ENCODE results near the gene MYG1.
A peak's percentile ranks its signal among the peaks of the same experiment; 100 is the strongest.
"Not testable (repeated sequence)": the region's sequence is repeated elsewhere in the genome, so short reads cannot be mapped to it uniquely, and the experiment has no call there.

MYG1 gene

GRCh38 chr12:53290661-53291060 lies 8.8 kb upstream of the MYG1 start:
- Histone ChIP-seq H3K27me3 (ENCODE audit: control insufficient read depth, insufficient read depth, low read length) (no peaks in the 10 kb centered on the region), H3K36me3 (ENCODE audit: insufficient read depth, low read length) (peaks cover 14% of the 10 kb centered on the region), H3K9me3 (replicated peaks; ENCODE audit: low read length) (no peaks in the 10 kb centered on the region), H3K4me3 (ENCODE audit: low read length) (no peak overlapping the region), H3K9ac (ENCODE audit: low read depth, low read length) (peak overlapping the region; percentile 27), H3K4me1 (ENCODE audit: control insufficient read depth, insufficient read depth, low read length) (peaks cover 39% of the 10 kb centered on the region), H3K4me2 (ENCODE audit: low read length) (peak overlapping the region; percentile 32)

GRCh38 chr12:53292426-53292825 lies 7.1 kb upstream of the MYG1 start:
- peaks cover 14% of the 10 kb centered on the region for H3K36me3 ChIP-seq (ENCODE audit: insufficient read depth, low read length)
- no peaks in the 10 kb centered on the region for H3K27me3 ChIP-seq (ENCODE audit: control insufficient read depth, insufficient read depth, low read length)
- H3K9ac ChIP-seq (ENCODE audit: low read depth, low read length) = no peak overlapping the region
- no peaks in the 10 kb centered on the region for H3K9me3 ChIP-seq (replicated peaks; ENCODE audit: low read length)
- no peak overlapping the region for H3K4me3 ChIP-seq (ENCODE audit: low read length)
- H3K4me2 ChIP-seq (ENCODE audit: low read length) = no peak overlapping the region
- peaks cover 53% of the 10 kb centered on the region for H3K4me1 ChIP-seq (ENCODE audit: control insufficient read depth, insufficient read depth, low read length)

GRCh38 chr12:53295070-53295890 lies 4.2 kb upstream of the MYG1 start, which contains the start of gene PFDN5:
TSS of gene PFDN5 (plus strand) at chr12:53295542. CDS start at chr12:53295568, 26 bp downstream.
- H3K36me3 ChIP-seq (ENCODE audit: insufficient read depth, low read length) = peaks cover 10% of the 10 kb centered on the region
- peaks cover 49% of the 10 kb centered on the region for H3K4me1 ChIP-seq (ENCODE audit: control insufficient read depth, insufficient read depth, low read length)
- no peaks in the 10 kb centered on the region for H3K9me3 ChIP-seq (replicated peaks; ENCODE audit: low read length)
- peak within 1 kb of the TSS; percentile 88 for H3K4me2 ChIP-seq (ENCODE audit: low read length)
- peak within 1 kb of the TSS; percentile 77 for H3K4me3 ChIP-seq (ENCODE audit: low read length)
- H3K9ac ChIP-seq (ENCODE audit: low read depth, low read length) = peak within 1 kb of the TSS; percentile 96
- H3K27me3 ChIP-seq (ENCODE audit: control insufficient read depth, insufficient read depth, low read length) = no peaks in the 10 kb centered on the region

- peak overlapping the region; percentile 88 for H3K4me2 ChIP-seq (ENCODE audit: low read length)
- H3K27me3 ChIP-seq (ENCODE audit: control insufficient read depth, insufficient read depth, low read length) = no peaks in the 10 kb centered on the region
- H3K9me3 ChIP-seq (replicated peaks; ENCODE audit: low read length) = no peaks in the 10 kb centered on the region
- H3K4me1 ChIP-seq (ENCODE audit: control insufficient read depth, insufficient read depth, low read length) = peaks cover 49% of the 10 kb centered on the region
- peaks cover 10% of the 10 kb centered on the region for H3K36me3 ChIP-seq (ENCODE audit: insufficient read depth, low read length)
- peak overlapping the region; percentile 96 for H3K9ac ChIP-seq (ENCODE audit: low read depth, low read length)
- peak overlapping the region; percentile 77 for H3K4me3 ChIP-seq (ENCODE audit: low read length)
Observed at GRCh38 chr12:53295891-53296219, 3.6 kb upstream of the MYG1 start.

GRCh38 chr12:53297106-53297505 lies 2.4 kb upstream of the MYG1 start:
- Histone ChIP-seq H3K4me1 (ENCODE audit: control insufficient read depth, insufficient read depth, low read length) (peaks cover 53% of the 10 kb centered on the region), H3K4me3 (ENCODE audit: low read length) (peak overlapping the region; percentile 77), H3K4me2 (ENCODE audit: low read length) (peak overlapping the region; percentile 88), H3K9ac (ENCODE audit: low read depth, low read length) (peak overlapping the region; percentile 96)
- not testable (repeated sequence) for H3K36me3 ChIP-seq (ENCODE audit: insufficient read depth, low read length); H3K9me3 ChIP-seq (replicated peaks; ENCODE audit: low read length); H3K27me3 ChIP-seq (ENCODE audit: control insufficient read depth, insufficient read depth, low read length)

GRCh38 chr12:53298164-53298563 lies 1.3 kb upstream of the MYG1 start:
- Histone ChIP-seq H3K4me1 (ENCODE audit: control insufficient read depth, insufficient read depth, low read length) (peaks cover 59% of the 10 kb centered on the region), H3K4me3 (ENCODE audit: low read length) (peak overlapping the region; percentile 34), H3K9ac (ENCODE audit: low read depth, low read length) (peak overlapping the region; percentile 96), H3K9me3 (replicated peaks; ENCODE audit: low read length) (no peaks in the 10 kb centered on the region), H3K4me2 (ENCODE audit: low read length) (peak overlapping the region; percentile 99), H3K36me3 (ENCODE audit: insufficient read depth, low read length) (peaks cover 16% of the 10 kb centered on the region), H3K27me3 (ENCODE audit: control insufficient read depth, insufficient read depth, low read length) (no peaks in the 10 kb centered on the region)

- Histone ChIP-seq H3K27me3 (ENCODE audit: control insufficient read depth, insufficient read depth, low read length) (no peaks in the 10 kb centered on the region), H3K9me3 (replicated peaks; ENCODE audit: low read length) (no peaks in the 10 kb centered on the region), H3K4me2 (ENCODE audit: low read length) (peak overlapping the region; percentile 99), H3K9ac (ENCODE audit: low read depth, low read length) (peak overlapping the region; percentile 96), H3K4me1 (ENCODE audit: control insufficient read depth, insufficient read depth, low read length) (peaks cover 59% of the 10 kb centered on the region), H3K4me3 (ENCODE audit: low read length) (peak overlapping the region; percentile 89), H3K36me3 (ENCODE audit: insufficient read depth, low read length) (peaks cover 12% of the 10 kb centered on the region)
Observed at GRCh38 chr12:53299101-53299453, 418 bp upstream of the MYG1 start.

- Histone ChIP-seq H3K36me3 (ENCODE audit: insufficient read depth, low read length) (peaks cover 13% of the 10 kb centered on the region), H3K4me3 (ENCODE audit: low read length) (peak overlapping the region; percentile 89), H3K4me2 (ENCODE audit: low read length) (peak overlapping the region; percentile 99), H3K27me3 (ENCODE audit: control insufficient read depth, insufficient read depth, low read length) (no peaks in the 10 kb centered on the region), H3K9me3 (replicated peaks; ENCODE audit: low read length) (no peaks in the 10 kb centered on the region), H3K9ac (ENCODE audit: low read depth, low read length) (peak overlapping the region; percentile 96), H3K4me1 (ENCODE audit: control insufficient read depth, insufficient read depth, low read length) (peaks cover 54% of the 10 kb centered on the region)
Observed at GRCh38 chr12:53300187-53300586, 692 bp downstream of the MYG1 start.

- Histone ChIP-seq H3K9ac (ENCODE audit: low read depth, low read length) (no peak overlapping the region), H3K4me3 (ENCODE audit: low read length) (no peak overlapping the region), H3K4me1 (ENCODE audit: control insufficient read depth, insufficient read depth, low read length) (peaks cover 35% of the 10 kb centered on the region), H3K27me3 (ENCODE audit: control insufficient read depth, insufficient read depth, low read length) (no peaks in the 10 kb centered on the region), H3K36me3 (ENCODE audit: insufficient read depth, low read length) (peaks cover 39% of the 10 kb centered on the region), H3K4me2 (ENCODE audit: low read length) (peak overlapping the region; percentile 29), H3K9me3 (replicated peaks; ENCODE audit: low read length) (no peaks in the 10 kb centered on the region)
Observed at GRCh38 chr12:53302903-53303302, 3.4 kb downstream of the MYG1 start.

- Histone ChIP-seq H3K9me3 (replicated peaks; ENCODE audit: low read length) (no peaks in the 10 kb centered on the region), H3K4me3 (ENCODE audit: low read length) (no peak overlapping the region), H3K36me3 (ENCODE audit: insufficient read depth, low read length) (peaks cover 56% of the 10 kb centered on the region), H3K9ac (ENCODE audit: low read depth, low read length) (no peak overlapping the region), H3K4me1 (ENCODE audit: control insufficient read depth, insufficient read depth, low read length) (peaks cover 6% of the 10 kb centered on the region), H3K27me3 (ENCODE audit: control insufficient read depth, insufficient read depth, low read length) (no peaks in the 10 kb centered on the region), H3K4me2 (ENCODE audit: low read length) (no peak overlapping the region)
Observed at GRCh38 chr12:53306826-53307225, 7.3 kb downstream of the MYG1 start.

- peaks cover 44% of the 10 kb centered on the region for H3K36me3 ChIP-seq (ENCODE audit: insufficient read depth, low read length)
- no peaks in the 10 kb centered on the region for H3K4me1 ChIP-seq (ENCODE audit: control insufficient read depth, insufficient read depth, low read length)
- H3K27me3 ChIP-seq (ENCODE audit: control insufficient read depth, insufficient read depth, low read length) = no peaks in the 10 kb centered on the region
- H3K9ac ChIP-seq (ENCODE audit: low read depth, low read length) = no peak overlapping the region
- H3K4me3 ChIP-seq (ENCODE audit: low read length) = no peak overlapping the region
- no peaks in the 10 kb centered on the region for H3K9me3 ChIP-seq (replicated peaks; ENCODE audit: low read length)
- no peak overlapping the region for H3K4me2 ChIP-seq (ENCODE audit: low read length)
Observed at GRCh38 chr12:53308276-53308675, 8.8 kb downstream of the MYG1 start.

- no peak overlapping the region for H3K4me3 ChIP-seq (ENCODE audit: low read length)
- H3K36me3 ChIP-seq (ENCODE audit: insufficient read depth, low read length) = peaks cover 29% of the 10 kb centered on the region
- no peaks in the 10 kb centered on the region for H3K27me3 ChIP-seq (ENCODE audit: control insufficient read depth, insufficient read depth, low read length)
- H3K9me3 ChIP-seq (replicated peaks; ENCODE audit: low read length) = no peaks in the 10 kb centered on the region
- no peak overlapping the region for H3K9ac ChIP-seq (ENCODE audit: low read depth, low read length)
- H3K4me2 ChIP-seq (ENCODE audit: low read length) = no peak overlapping the region
- no peaks in the 10 kb centered on the region for H3K4me1 ChIP-seq (ENCODE audit: control insufficient read depth, insufficient read depth, low read length)
Observed at GRCh38 chr12:53313996-53314395, 14.5 kb downstream of the MYG1 start.

Measured in skeletal muscle satellite cell (primary cell).